Upper lobe of right lung (tissue), 1 donor: ENCODE measurements around the gene MED26. TPM values are rescaled to one million over a fixed set of nuclear protein-coding genes. Genes with fewer than 3 reads are reported as not detected.
"Not testable (repeated sequence)": the region's sequence is repeated elsewhere in the genome, so short reads cannot be mapped to it uniquely, and the experiment has no call there.

Experiments used
- ATAC-seq: fragments of 200-7000 bp; cut with Tn5 transposase; one replicate; pipeline ENCODE4 v1.9.1; 2020; ENCODE audit warnings: mild to moderate bottlenecking, moderate library complexity
- DNase-seq: peaks from one replicate; pipeline ENCODE4 v3.0.0-alpha.2; 2020
- H3K27ac ChIP-seq: fragments of 200-600 bp; one replicate; pipeline ENCODE4 v1.8.0; 2022
- H3K27me3 ChIP-seq: fragments of 200-600 bp; one replicate; pipeline ENCODE4 v1.8.0; 2022; ENCODE audit warnings: mild to moderate bottlenecking
- H3K36me3 ChIP-seq: fragments of 200-600 bp; one replicate; pipeline ENCODE4 v1.8.0; 2022
- H3K4me1 ChIP-seq: fragments of 200-600 bp; one replicate; pipeline ENCODE4 v1.8.0; 2022
- H3K4me3 ChIP-seq: fragments of 200-600 bp; one replicate; pipeline ENCODE4 v1.8.0; 2022; ENCODE audit warnings: mild to moderate bottlenecking
- H3K9me3 ChIP-seq: fragments of 200-600 bp; one replicate; pipeline ENCODE4 v1.8.0; 2022
- CTCF ChIP-seq: fragments of 200-600 bp; IDR thresholded peaks from one replicate; pipeline ENCODE4 v1.8.0; 2022; ENCODE audit warnings: antibody characterized with exemption
- intact Hi-C: fragments of 100-400 bp; cut with DNase I; formaldehyde crosslinking; loops from one replicate; pipeline ENCODE4 v1.11.0; 2022
- total RNA-seq: library from RNA; stranded (reverse); fragmentation: NEBNext Ultra II Directional; extraction: Animal tissue kit (Norgen Biotek cat#: 25700); gene quantifications from one replicate; pipeline ENCODE4 v1.2.1, GENCODE V29; 2021
- donor health status: DM: no; HTN: yes; CAD: no; lungs with severe emphysema.

Gene MED26
- total RNA-seq, 1 donor from 2014 or later: 13.4 TPM

- ATAC-seq: peak; percentile 33
- intact Hi-C loops: no loop called here
Measured at GRCh38 chr19:16654140-16654539, 26.1 kb upstream of the MED26 start.

GRCh38 chr19:16652854-16653253, 24.9 kb upstream of the MED26 start:
- TF ChIP-seq CTCF: no peak
- intact Hi-C loops: no loop called here
- peaks cover 80% of the 10 kb centered on the region for H3K36me3 ChIP-seq
- ATAC-seq: no peak
- peaks cover 4% of the 10 kb centered on the region for H3K4me1 ChIP-seq
- no peaks in the 10 kb centered on the region for H3K9me3 ChIP-seq
- no peak overlapping the region for H3K27ac ChIP-seq
- H3K4me3 ChIP-seq: no peak overlapping the region
- DNase-seq: no peak
- no peaks in the 10 kb centered on the region for H3K27me3 ChIP-seq

More at GRCh38 chr19:16654140-16654539, 26.1 kb upstream of the MED26 start:
- peaks cover 89% of the 10 kb centered on the region for H3K36me3 ChIP-seq
- no peak overlapping the region for H3K4me3 ChIP-seq
- H3K9me3 ChIP-seq: no peaks in the 10 kb centered on the region
- TF ChIP-seq CTCF: no peak
- DNase-seq: no peak
- H3K4me1 ChIP-seq: peaks cover 17% of the 10 kb centered on the region
- H3K27me3 ChIP-seq: no peaks in the 10 kb centered on the region
- H3K27ac ChIP-seq: no peak overlapping the region

- H3K4me3 ChIP-seq, DNase-seq, intact Hi-C loops, H3K4me1 ChIP-seq, H3K27ac ChIP-seq, H3K9me3 ChIP-seq, H3K27me3 ChIP-seq, ATAC-seq: not testable (repeated sequence)
- H3K36me3 ChIP-seq: peaks cover 76% of the 10 kb centered on the region
Measured at GRCh38 chr19:16651421-16652188, 23.6 kb upstream of the MED26 start.

GRCh38 chr19:16650821-16651220, 22.8 kb upstream of the MED26 start:
- Histone ChIP-seq H3K27me3 (no peaks in the 10 kb centered on the region), H3K4me3 (no peak overlapping the region), H3K9me3 (no peaks in the 10 kb centered on the region), H3K36me3 (peaks cover 76% of the 10 kb centered on the region), H3K27ac (no peak overlapping the region), H3K4me1 (no peaks in the 10 kb centered on the region)
- ATAC-seq (no peak), DNase-seq (no peak)
- intact Hi-C loops: no loop called here
- TF ChIP-seq CTCF: no peak

GRCh38 chr19:16649734-16650133, 21.7 kb upstream of the MED26 start:
- Histone ChIP-seq H3K27ac (no peak overlapping the region), H3K4me3 (no peak overlapping the region), H3K9me3 (no peaks in the 10 kb centered on the region), H3K4me1 (no peaks in the 10 kb centered on the region), H3K27me3 (no peaks in the 10 kb centered on the region), H3K36me3 (peaks cover 76% of the 10 kb centered on the region)
- intact Hi-C loops: no loop called here
- ATAC-seq (peak; percentile 58), DNase-seq (no peak)
- TF ChIP-seq CTCF: no peak

- no peak for TF ChIP-seq CTCF
- Histone ChIP-seq H3K4me3 (no peak overlapping the region), H3K4me1 (no peaks in the 10 kb centered on the region), H3K9me3 (no peaks in the 10 kb centered on the region), H3K27ac (no peak overlapping the region), H3K36me3 (peaks cover 82% of the 10 kb centered on the region), H3K27me3 (no peaks in the 10 kb centered on the region)
- intact Hi-C loops: no loop called here
- DNase-seq (no peak), ATAC-seq (no peak)
Measured at GRCh38 chr19:16645140-16645539, 17.1 kb upstream of the MED26 start.
